IMR-90 (cell line): ENCODE data around the gene TENM4. TPM values are rescaled to one million over a fixed set of nuclear protein-coding genes. Genes with fewer than 3 reads are reported as not detected.

Source experiments
- ATAC-seq: fragments of 200-7000 bp; cut with Tn5 transposase; 2 replicates; pipeline ENCODE4 v1.9.1; 2020; ENCODE audit warnings: low read depth, mild to moderate bottlenecking, moderate library complexity
- BruUV-seq: library from RNA; stranded (reverse); fragments of 400-500 nt; replicated peaks from 2 replicates; lab custom pipeline; 2021; lab: Mats Ljungman, UMichigan
- CTCF ChIA-PET: fragments of 300-600 bp; formaldehyde crosslinking; extraction: SDS; loops from one replicate; lab custom pipeline; 2021; ENCODE audit warnings: antibody characterized with exemption; lab: Yijun Ruan, JAX
- POLR2A ChIA-PET: fragments of 300-600 bp; sonication (Branson Sonifier 250); formaldehyde crosslinking; loops from one replicate; lab custom pipeline; 2022; ENCODE audit warnings: antibody characterized with exemption; ENCODE audit not compliant: unreplicated experiment; lab: Charles Lee
- DNase-seq: peaks from one replicate; pipeline ENCODE4 v3.0.0; 2013
- H2AFZ ChIP-seq: replicated peaks from 2 replicates; pipeline ENCODE3; 2013; ENCODE audit warnings: low read length, mild to moderate bottlenecking; ENCODE audit not compliant: poor library complexity
- H2AK5ac ChIP-seq: 2 replicates; pipeline ENCODE4 v1.6.1; 2013; ENCODE audit warnings: low read depth, low read length, inconsistent platforms
- H2AK9ac ChIP-seq: replicated peaks from 2 replicates; pipeline ENCODE3; 2013; ENCODE audit warnings: mild to moderate bottlenecking, low read depth, low read length, moderate library complexity; ENCODE audit not compliant: poor library complexity
- H2BK120ac ChIP-seq: 2 replicates; pipeline ENCODE4 v1.6.1; 2013; ENCODE audit warnings: low read depth, low read length, inconsistent platforms
- H2BK15ac ChIP-seq: 3 replicates; pipeline ENCODE4 v1.6.1; 2013; ENCODE audit warnings: low read depth, low read length, inconsistent platforms
- H2BK20ac ChIP-seq: 2 replicates; pipeline ENCODE4 v1.6.1; 2013; ENCODE audit warnings: low read depth, mild to moderate bottlenecking, inconsistent platforms, low read length, moderate library complexity
- H2BK5ac ChIP-seq: 2 replicates; pipeline ENCODE4 v1.6.1; 2013; ENCODE audit warnings: mild to moderate bottlenecking, low read depth, low read length, inconsistent platforms; ENCODE audit not compliant: poor library complexity, severe bottlenecking
- H3K14ac ChIP-seq: replicated peaks from 2 replicates; pipeline ENCODE4 v1.6.1; 2013; ENCODE audit warnings: low read depth, low read length, inconsistent platforms
- H3K18ac ChIP-seq: 2 replicates; pipeline ENCODE4 v1.6.1; 2013; ENCODE audit warnings: low read depth, low read length, control low read depth
- H3K23ac ChIP-seq: 2 replicates; pipeline ENCODE4 v1.6.1; 2013; ENCODE audit warnings: low read depth, low read length, inconsistent platforms
- H3K27ac ChIP-seq: 2 replicates; pipeline ENCODE4 v1.5.1; 2013; ENCODE audit warnings: mild to moderate bottlenecking, control low read depth, low read length; ENCODE audit not compliant: insufficient read depth
- H3K27me3 ChIP-seq: 2 replicates; pipeline ENCODE4 v1.6.1; 2013; ENCODE audit warnings: low read length; ENCODE audit not compliant: control insufficient read depth, insufficient read depth
- H3K36me3 ChIP-seq: 2 replicates; pipeline ENCODE4 v1.6.1; 2013; ENCODE audit warnings: low read length, mixed read lengths; ENCODE audit not compliant: control insufficient read depth, insufficient read depth
- H3K4ac ChIP-seq: 2 replicates; pipeline ENCODE4 v1.6.1; 2013; ENCODE audit warnings: low read depth, low read length, inconsistent platforms
- H3K4me1 ChIP-seq: 2 replicates; pipeline ENCODE4 v1.6.1; 2013; ENCODE audit warnings: low read length, mixed read lengths; ENCODE audit not compliant: control insufficient read depth, insufficient read depth
- H3K4me2 ChIP-seq: 2 replicates; pipeline ENCODE4 v1.6.1; 2013; ENCODE audit warnings: low read depth, mild to moderate bottlenecking, control low read depth, low read length, moderate library complexity
- H3K4me3 ChIP-seq: 2 replicates; pipeline ENCODE4 v1.5.1; 2013; ENCODE audit warnings: low read depth, mild to moderate bottlenecking, control low read depth, low read length, moderate library complexity; ENCODE audit not compliant: insufficient read depth
- H3K56ac ChIP-seq: 2 replicates; pipeline ENCODE4 v1.6.1; 2013; ENCODE audit warnings: low read length, inconsistent platforms; ENCODE audit not compliant: insufficient read depth; ENCODE audit errors: extremely low read depth
- H3K79me1 ChIP-seq, 2 experiments: 2 replicates each; pipeline ENCODE4 v1.6.1; 2013; ENCODE audit warnings: low read length in 2 of 2, inconsistent platforms in 1 of 2, low read depth in 1 of 2
- H3K9ac ChIP-seq: 2 replicates; pipeline ENCODE4 v1.6.1; 2013; ENCODE audit warnings: low read depth, low read length, control low read depth
- H3K9me1 ChIP-seq: 2 replicates; pipeline ENCODE4 v1.6.1; 2013; ENCODE audit warnings: low read length, inconsistent platforms; ENCODE audit not compliant: insufficient read depth
- H3K9me3 ChIP-seq: 2 replicates; pipeline ENCODE4 v1.6.1; 2013; ENCODE audit warnings: low read length; ENCODE audit not compliant: control insufficient read depth, insufficient read depth
- H4K20me1 ChIP-seq: 2 replicates; pipeline ENCODE4 v1.6.1; 2013; ENCODE audit warnings: low read length, inconsistent platforms; ENCODE audit not compliant: insufficient read depth
- H4K5ac ChIP-seq: 2 replicates; pipeline ENCODE4 v1.6.1; 2013; ENCODE audit warnings: mild to moderate bottlenecking, low read depth, low read length, control low read depth
- H4K8ac ChIP-seq, 2 experiments: 2 replicates each; pipeline ENCODE4 v1.6.1; 2013; ENCODE audit warnings: low read depth in 2 of 2, low read length in 2 of 2, control low read depth in 1 of 2, inconsistent platforms in 1 of 2
- H4K91ac ChIP-seq: 2 replicates; pipeline ENCODE4 v1.6.1; 2013; ENCODE audit warnings: low read depth, low read length, inconsistent platforms; ENCODE audit not compliant: insufficient read depth
- BHLHE40 ChIP-seq: fragments of 150-350 bp; IDR thresholded peaks from 2 replicates; pipeline ENCODE4 v1.6.1; 2016; ENCODE audit warnings: mild to moderate bottlenecking, low read depth, low read length
- CHD1 ChIP-seq: IDR thresholded peaks from 2 replicates; pipeline ENCODE4 v1.6.1; 2012; ENCODE audit warnings: low read depth, low read length, improper control_type of control experiment
- FOS ChIP-seq: fragments of 150-350 bp; IDR thresholded peaks from 2 replicates; pipeline ENCODE4 v1.6.1; 2016; ENCODE audit warnings: low read depth, low read length
- MAZ ChIP-seq: IDR thresholded peaks from 2 replicates; pipeline ENCODE4 v1.6.1; 2012; ENCODE audit warnings: low read depth, mild to moderate bottlenecking, low read length, improper control_type of control experiment, moderate library complexity, borderline replicate concordance
- MXI1 ChIP-seq: IDR thresholded peaks from 2 replicates; pipeline ENCODE4 v1.6.1; 2012; ENCODE audit warnings: low read depth, mild to moderate bottlenecking, low read length, moderate library complexity, borderline replicate concordance
- NFE2L2 ChIP-seq: fragments of 150-350 bp; IDR thresholded peaks from 2 replicates; pipeline ENCODE4 v1.6.1; 2016; ENCODE audit warnings: low read depth, mild to moderate bottlenecking, low read length
- RCOR1 ChIP-seq: IDR thresholded peaks from 2 replicates; pipeline ENCODE4 v1.6.1; 2012; ENCODE audit warnings: mild to moderate bottlenecking, low read length, improper control_type of control experiment; ENCODE audit not compliant: insufficient replicate concordance
- RFX5 ChIP-seq: IDR thresholded peaks from 2 replicates; pipeline ENCODE4 v1.8.0; 2012; ENCODE audit warnings: low read depth, mild to moderate bottlenecking, low read length, moderate library complexity
- SMC3 ChIP-seq: fragments of 150-350 bp; IDR thresholded peaks from 2 replicates; pipeline ENCODE4 v1.6.1; 2016; ENCODE audit warnings: low read depth, mild to moderate bottlenecking, antibody characterized with exemption, low read length, moderate library complexity
- WGBS, 2 experiments: methylation state at CpG; one replicate each; pipeline versions ENCODE4 v1.1.5 to v1.1.7; 2013; ENCODE audit warnings: missing lambda C conversion rate in 2 of 2; ENCODE audit not compliant: insufficient read length in 1 of 2; ENCODE audit errors: extremely low coverage in 2 of 2; 5-methylcytosine and 5-hydroxymethylcytosine counted together
- dilution Hi-C: fragments of 300-500 bp; cut with HindIII; formaldehyde crosslinking; loops from one replicate; pipeline ENCODE4 v1.14.3; 2018; ENCODE audit warnings: low sequenced_read_pairs; ENCODE audit not compliant: unreplicated experiment
- in situ Hi-C: fragments of 300-500 bp; cut with MboI; formaldehyde crosslinking; loops from 3 replicates; pipeline ENCODE4 v1.14.3; 2019; ENCODE audit warnings: low sequenced_read_pairs, inconsistent platforms, mixed read lengths
- intact Hi-C: fragments of 100-400 bp; cut with micrococcal nuclease; formaldehyde crosslinking; loops from 2 replicates; pipeline ENCODE4 v1.10.0; 2022
- polyA plus RNA-seq, 3 experiments: library from polyadenylated mRNA; depleted of rRNA; stranded (reverse); fragments of >200 nt; gene quantifications; 2 replicates each; pipeline ENCODE4 v1.2.3, GENCODE V29; 2012; ENCODE audit warnings: low replicate concordance in 1 of 3
- total RNA-seq: library from RNA; depleted of rRNA; stranded (reverse); fragments of >200 nt; gene quantifications from 2 replicates; pipeline ENCODE4 v1.2.3, GENCODE V29; 2012

TENM4 gene
- total and polyA plus RNA-seq, 2 of the 4 experiments (the other 2 are of a cell fraction): 7.4 to 9.0 TPM

DNA sequence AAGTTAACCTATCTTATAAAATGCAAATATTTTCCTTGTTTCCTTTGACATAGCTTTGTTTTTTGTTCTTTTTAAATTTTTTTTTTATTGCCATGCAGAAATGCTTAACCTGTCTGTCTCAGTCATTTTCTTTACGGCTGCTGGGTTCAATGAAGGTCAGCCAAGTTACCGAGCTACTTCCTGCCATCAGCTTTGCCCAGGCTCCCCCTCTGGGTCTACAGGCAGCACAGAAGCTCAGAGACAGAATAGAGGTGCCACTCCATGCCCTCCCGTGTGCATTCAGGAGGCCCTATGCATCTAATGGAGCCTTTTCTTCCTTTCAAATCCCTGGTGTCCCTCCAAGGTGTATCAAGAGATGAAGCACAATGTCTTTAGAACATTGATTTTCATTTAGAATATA lies 455.2 kb downstream of the TENM4 start:
- Histone ChIP-seq H3K27ac (no peak overlapping the region), H4K91ac (no peak overlapping the region), H3K9ac (no peak overlapping the region), H3K18ac (no peak overlapping the region), H3K4me1 (no peaks in the 10 kb centered on the region), H3K36me3 (no peaks in the 10 kb centered on the region), H3K27me3 (no peaks in the 10 kb centered on the region), H2BK20ac (no peak overlapping the region), H4K8ac (no peak overlapping the region), H2BK15ac (no peak overlapping the region), H3K4me3 (no peak overlapping the region), H4K5ac (no peak overlapping the region), H3K9me3 (no peaks in the 10 kb centered on the region), H2BK120ac (no peak overlapping the region), H3K9me1 (no peaks in the 10 kb centered on the region), H3K4me2 (no peak overlapping the region), H3K14ac (no peak overlapping the region), H2AK9ac (no peak overlapping the region), H2AK5ac (no peak overlapping the region), H3K4ac (no peak overlapping the region), H3K79me1 (no peaks in the 10 kb centered on the region), H2BK5ac (no peak overlapping the region), H3K23ac (no peak overlapping the region), H4K20me1 (no peaks in the 10 kb centered on the region), H3K56ac (no peak overlapping the region), H2AFZ (no peak overlapping the region)
- CTCF ChIA-PET: interaction anchor here (0.6 kb wide), 1 partner anchor 977 kb away, joined by 3 read pairs; no protein-coding TSS in a partner anchor
- dilution Hi-C loops (no loop called here), intact Hi-C loops (no loop called here), in situ Hi-C loops (no loop called here)
- ATAC-seq: no peak
- DNase-seq: no peak
- no peak for TF ChIP-seq NFE2L2
- TF ChIP-seq FOS: no peak
- TF ChIP-seq BHLHE40: no peak
- no peak for TF ChIP-seq MXI1
- no peak for TF ChIP-seq CHD1
- no peak for TF ChIP-seq MAZ
- no peak for TF ChIP-seq RCOR1
- no peak for TF ChIP-seq SMC3
- TF ChIP-seq RFX5: no peak
- POLR2A ChIA-PET: interaction anchor here (0.5 kb wide), 1 partner anchor 420 kb away, joined by 5 read pairs; no protein-coding TSS in a partner anchor
- BruUV-seq: no TSS peak
- WGBS, 2 experiments: 100% methylated on average over 1 of the region's 3 CpGs; no CpG with 5 or more reads in 1 of the 2 experiments
